Activated CD8-positive, alpha-beta memory T cell treated with anti-CD3 and anti-CD28 coated beads for 1 hour (primary cell): ENCODE measurements around the gene WDPCP.
"Not testable (repeated sequence)": the region's sequence is repeated elsewhere in the genome, so short reads cannot be mapped to it uniquely, and the experiment has no call there.

Experiments used
- DNase-seq, 2 donors: peaks; one replicate each; pipeline ENCODE4 v3.0.0-alpha.2; 2020; ENCODE audit warnings: low read depth in 1 of 2; ENCODE audit errors: extremely low read depth in 1 of 2

The WDPCP gene

DNA sequence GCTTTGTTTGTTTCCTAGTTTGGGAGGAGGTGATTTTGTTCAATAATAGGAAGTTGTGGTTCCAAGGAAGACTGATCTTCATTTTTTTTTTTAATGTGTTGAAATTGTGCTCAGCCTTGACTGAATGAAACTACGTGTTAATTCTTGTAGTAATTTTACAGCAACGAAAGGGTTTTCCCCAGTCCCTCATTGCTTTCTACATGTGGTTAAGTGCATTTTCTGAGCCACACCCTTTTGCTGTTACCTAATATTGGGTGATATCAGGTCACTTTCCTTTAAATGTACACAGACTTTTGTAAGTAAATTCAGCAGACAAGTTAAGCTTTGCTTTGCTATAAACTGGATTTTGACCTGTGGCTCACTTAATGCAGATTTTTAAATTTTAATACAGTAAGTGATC, 464.1 kb downstream of the WDPCP start:
- DNase-seq, result no peak

DNA sequence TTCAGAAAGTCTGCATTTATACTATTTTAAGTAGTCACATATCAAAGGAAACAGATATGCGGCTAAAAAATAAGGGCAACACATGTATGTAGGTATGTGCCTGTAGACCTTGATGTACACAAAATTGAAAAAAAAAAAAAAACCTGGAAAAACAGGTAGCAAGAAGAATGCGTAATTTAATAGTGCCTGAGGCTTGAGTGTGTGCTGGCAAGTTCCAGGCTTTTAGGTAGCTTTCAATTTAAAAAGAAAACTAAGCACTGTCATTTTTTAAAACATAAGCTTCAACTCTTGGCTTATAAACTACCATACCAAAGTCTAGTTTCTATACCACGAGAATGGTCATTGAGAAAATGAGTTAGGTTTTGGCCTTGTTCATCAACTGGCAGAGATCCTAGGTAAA, 465.4 kb downstream of the WDPCP start:
- DNase-seq, result no peak

DNA sequence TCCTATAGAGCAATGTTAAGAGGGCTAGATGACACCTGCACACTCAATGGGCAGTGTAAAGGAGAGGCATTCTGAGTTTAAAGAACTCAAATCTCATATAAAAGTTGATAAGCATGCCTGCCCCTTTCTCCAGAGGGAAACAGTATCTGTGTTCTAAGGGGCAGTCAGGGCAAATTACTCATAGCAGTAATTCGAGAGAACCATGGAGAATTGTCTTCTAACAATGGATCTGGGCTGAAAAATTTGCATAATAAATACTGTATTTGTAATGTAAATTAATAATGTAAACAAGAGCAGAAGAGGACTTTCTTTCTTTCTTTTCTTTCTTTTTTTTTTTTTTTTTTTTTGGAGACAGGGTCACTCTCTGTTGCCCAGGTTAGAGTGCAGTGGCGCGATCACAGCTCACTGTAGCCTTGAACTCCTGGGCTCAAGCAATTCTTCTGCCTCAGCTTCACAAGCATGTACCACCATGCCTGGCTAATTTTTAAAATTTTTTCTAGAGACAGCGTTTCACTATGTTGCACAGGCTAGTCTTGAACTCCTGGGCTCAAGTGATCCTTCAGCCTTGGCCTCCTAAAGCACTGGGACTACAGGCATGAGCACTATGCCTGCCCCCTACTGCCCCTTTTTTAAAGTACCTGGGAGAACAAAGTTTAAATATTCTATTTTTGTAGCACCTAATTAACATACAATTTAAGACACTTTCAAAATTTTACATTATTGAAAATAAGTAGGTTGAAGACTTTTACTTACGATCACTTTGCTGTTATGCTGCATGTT, 467.0 kb downstream of the WDPCP start:
- DNase-seq, result no peak

DNA sequence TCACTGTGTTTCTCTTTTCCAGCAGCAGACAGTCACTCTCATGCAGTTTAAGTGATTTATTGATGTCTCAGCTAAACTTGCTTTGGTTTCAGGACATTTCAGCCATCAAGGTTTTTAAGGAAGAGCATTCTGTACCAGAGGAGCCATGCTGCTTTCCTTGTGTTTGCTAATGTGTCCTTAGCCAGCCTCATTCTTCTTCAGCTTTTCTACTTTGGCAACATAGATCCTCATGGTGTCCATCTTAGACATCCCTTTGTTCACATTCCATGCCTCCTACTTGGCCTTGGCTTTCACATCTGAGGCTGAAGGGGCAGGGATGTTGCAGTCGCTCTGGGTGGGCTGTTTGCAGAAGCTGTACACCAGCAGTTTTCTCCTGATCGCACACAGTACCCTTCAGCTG, 469.5 kb downstream of the WDPCP start:
- no peak for DNase-seq

DNA sequence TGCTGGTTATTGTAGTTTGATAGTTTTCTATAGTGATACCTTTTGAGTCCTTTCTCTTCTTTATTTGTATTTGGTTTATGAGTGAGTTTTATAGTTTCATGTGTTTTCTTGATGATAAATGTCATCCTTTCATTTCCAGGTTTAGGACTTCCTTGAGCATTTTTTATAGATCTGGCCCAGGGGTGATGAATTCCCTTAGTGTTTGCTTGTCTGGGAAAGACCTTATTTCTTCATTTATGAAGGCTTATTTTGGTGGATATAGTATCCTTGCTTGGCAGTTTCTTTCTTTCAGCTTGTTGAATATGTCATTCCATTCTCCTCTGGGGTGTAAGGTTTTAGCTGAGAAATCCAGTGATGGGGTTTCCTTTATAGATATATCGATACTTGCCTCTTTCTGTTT, 483.8 kb downstream of the WDPCP start:
- DNase-seq, result no peak

DNA sequence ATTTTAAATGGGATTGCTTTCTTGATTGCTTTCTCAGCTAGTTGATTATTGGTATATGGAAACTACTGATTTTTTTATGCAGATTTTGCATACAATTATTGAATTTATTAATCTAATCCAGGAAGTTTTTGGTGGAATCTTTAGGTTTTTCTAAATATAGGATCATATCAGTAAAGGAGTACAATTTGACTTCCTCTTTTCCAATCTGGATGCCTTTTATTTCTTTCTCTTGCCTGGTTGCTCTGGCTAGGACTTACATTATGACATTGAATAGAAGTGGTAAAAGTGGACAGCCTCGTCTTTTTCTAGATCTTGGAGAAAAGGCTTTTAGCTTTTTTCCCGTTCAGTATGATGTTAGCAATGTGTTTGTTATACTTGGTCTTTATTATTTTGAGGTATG, 486.3 kb downstream of the WDPCP start:
- DNase-seq, result no peak

DNA sequence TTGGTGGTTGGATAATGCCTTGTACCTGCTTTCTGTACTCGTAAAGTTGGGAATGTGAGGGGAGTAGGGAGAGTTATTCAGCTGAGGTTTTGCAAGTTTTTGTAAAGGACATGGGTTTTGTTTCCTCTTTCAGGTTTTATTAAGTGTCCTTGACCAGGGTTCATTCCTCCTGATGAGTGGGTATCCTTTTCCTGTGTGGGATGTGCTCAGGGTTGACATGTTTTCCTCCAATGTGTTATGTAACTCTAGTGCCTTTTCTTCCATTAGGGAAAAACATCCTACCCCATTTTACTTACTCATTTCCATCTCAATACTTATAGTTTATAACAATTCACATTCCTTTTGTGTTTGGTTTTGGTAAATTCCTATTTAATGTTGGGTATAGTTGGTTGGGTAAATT, 489.2 kb downstream of the WDPCP start:
- DNase-seq, result no peak

DNA sequence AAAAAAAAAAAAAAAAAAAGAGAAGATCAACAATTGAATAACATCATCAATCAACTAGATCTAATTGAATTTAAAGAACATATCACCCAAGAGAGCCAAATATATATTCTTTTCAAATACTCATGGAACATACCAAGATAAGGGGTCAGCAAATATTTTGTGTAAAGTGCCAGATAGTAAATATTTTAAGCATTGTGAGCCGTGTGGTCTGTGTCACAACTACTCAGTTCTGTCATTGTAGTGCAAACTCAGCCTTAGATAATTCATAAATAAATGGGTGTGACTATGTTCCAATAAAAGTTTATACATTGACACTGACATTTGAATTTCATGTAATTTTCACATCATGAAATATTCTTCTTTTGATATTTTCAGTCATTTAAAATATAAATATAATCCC, 491.8 kb downstream of the WDPCP start:
- DNase-seq, result no peak

DNA sequence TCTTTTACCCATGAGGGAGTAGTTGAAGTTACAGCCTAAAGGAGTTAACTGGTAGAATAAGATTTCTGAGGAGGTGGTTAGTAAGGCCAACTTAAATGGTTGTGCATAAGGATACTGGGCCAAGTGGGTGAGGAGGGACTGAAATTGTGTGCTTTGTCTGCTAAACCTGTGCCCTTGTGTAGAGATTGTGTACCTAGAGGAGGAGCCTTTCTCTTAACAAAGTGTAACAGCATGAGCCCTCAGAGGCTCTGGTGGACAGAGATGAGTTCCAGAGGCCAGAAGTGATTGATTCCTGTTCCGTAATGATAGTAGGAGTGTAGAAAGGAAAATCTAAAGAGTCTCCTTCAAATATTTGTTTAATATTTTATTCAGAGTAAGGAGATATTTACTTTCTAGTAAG, 494.8 kb downstream of the WDPCP start:
- DNase-seq, result no peak

DNA sequence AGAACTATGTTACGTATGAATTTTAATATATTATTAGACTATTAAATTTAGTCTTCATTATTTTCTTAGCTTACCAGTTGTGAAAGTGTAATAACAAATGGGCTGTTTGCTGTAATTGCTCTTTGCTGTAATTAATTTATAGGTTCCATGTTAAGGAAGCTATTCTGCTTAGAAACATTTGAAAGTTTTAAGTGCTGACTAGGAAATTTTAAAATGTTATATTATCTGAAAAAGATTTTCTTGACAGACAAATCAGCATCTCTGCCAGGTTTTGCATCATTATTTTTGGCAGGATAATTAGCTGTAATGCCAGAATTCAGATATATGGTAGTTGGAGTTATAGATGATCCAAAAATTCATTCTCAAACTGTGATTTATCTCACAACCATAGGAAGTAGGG, 495.4 kb downstream of the WDPCP start:
- no peak for DNase-seq

DNA sequence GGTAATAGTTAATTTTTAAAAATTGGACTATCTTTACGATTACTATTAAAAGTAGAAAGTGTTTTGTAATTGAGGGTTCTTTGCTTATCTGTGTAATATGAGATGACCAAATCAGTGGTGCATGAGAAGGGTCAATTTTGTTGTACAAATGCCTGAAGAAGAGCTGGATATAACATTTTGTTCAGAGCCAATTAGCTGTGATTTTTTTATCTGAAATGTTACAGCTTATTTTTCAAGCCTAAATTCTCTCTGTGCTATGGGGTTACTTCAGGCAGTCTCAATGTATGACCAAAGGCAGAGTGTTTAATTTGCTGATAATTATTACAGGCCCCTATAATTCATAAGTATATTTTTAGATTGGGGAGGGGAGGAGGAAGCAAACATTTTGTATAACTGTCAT, 495.9 kb downstream of the WDPCP start:
- DNase-seq, result no peak

DNA sequence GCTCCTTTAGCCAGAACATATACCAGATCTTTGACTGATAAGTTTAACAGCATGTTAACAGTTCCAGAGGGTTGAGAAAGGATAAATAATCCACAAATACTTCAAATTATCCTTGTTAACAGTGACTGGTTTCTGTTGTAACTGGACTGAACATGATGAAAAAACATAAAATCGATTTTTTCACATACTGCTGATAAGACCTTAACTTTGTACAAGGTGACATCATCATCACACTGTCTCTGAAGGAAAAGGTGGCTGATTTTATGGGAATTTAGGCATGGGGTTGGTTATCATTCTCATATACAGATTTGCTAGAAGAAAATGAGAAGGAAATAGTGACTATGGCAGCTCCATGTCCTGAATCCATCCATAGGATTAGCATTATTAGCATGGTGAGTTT, 501.6 kb downstream of the WDPCP start:
- no peak for DNase-seq

DNA sequence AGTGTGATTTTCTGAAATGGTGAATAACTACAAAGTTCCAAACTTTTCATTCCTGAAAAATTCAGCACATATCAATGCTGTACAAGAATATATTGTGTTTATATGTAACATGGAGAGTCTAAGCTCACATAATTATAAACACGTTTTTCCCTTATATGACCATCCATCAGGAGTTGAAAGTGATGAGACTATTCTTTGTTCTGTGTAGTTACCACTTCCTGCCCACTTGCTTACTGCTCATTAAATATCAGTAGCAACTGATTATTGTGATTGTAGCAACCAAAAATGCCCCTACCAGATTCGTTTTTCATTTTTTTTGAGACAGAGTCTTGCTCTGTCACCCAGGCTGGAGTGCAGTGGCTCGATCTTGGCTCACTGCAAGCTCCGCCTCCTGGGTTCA, 506.9 kb downstream of the WDPCP start:
- DNase-seq, result no peak

DNA sequence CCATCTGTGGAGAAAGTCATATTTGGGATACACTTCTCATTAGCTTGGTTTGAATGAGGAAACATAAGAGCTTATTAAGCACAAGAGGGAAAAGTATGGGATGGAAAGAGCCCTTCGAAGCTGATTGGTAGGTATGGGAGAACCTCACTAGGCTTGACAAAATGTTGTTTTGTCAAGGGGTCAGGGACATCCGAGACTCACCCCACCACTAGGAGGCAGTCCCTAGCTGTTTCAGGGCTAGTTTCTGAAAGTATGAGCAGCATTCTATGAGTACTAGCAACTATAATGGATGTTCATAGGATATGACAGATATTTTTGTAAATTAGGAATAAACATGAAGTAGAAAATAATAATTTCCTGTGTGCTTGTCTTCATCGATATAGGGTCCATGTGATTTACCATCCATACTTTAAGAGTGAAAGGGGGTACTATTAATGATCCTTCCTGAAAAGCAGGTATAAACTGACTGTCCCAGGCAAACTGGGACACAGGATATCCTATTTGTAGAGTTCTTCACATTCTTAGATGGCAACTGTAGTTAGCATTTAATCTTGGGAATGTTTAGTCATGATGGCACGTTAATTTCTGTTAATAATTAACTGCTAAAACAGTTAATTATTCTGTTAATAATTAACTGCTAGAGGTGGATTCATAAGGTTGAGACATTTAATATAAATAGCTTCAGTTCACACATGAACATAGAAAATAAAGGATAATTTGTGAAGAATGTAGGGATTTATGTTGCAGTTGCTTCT, 509.2 kb downstream of the WDPCP start:
- no peak for DNase-seq

DNA sequence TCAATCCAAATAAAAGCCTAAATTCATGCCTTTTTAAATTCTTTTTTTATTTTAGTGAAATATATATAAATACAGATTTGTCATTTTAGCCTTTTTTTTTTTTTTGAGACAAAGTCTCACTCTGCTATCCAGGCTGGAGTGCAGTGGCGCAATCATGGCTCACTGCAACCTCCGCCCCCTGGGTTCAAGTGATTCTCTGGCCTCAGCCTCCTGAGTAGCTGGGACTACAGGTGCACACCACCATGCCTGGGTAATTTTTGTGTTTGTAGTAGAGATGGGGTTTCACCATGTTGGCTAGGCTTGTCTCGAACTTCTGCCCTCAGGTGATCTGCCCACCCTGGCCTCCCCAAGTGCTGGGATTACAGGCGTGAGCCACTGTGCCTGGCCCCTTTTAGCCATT, 513.9 kb downstream of the WDPCP start:
- DNase-seq, result not testable (repeated sequence)

DNA sequence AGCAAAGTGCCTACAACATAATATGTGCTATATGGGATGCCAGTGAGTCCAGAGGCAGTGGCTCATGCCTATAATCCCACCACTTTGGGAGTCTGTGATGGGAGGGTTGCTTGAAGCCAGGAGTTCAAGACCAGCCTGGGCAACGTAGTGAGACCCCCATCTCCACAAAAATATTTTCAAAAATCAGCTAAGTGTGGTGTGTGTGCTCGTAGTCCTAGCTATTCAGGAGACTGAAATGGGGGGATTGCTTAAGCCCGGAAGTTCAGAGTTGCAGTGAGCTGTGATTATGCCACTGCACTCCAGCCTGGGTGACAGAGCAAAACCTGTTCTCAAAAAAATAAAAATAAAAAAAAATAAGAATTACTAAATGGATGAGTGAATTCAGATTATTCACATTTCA, 514.3 kb downstream of the WDPCP start:
- DNase-seq, result no peak

DNA sequence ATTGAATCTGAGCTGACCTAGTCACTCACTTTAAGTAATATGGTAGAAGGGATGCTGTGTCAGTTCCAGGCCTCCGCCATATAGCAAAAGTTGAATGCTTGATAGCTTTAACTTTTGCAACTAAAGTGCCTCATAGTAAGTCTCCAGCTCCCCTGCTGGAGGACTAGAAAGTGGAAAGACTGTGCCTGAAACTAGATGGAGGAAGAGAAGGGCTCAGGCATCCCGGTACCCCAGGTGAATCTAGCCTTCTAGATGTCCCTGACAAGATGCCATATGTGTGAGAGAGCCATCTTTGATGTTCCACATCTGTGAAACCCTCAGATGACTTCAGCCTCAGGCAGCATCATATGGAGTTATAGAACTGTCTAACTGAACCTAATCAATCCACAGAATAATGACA, 516.6 kb downstream of the WDPCP start:
- DNase-seq, result no peak
